ENCODE results near the gene MYOM1.
A peak's percentile ranks its signal among the peaks of the same experiment; 100 is the strongest.

The MYOM1 gene

DNA sequence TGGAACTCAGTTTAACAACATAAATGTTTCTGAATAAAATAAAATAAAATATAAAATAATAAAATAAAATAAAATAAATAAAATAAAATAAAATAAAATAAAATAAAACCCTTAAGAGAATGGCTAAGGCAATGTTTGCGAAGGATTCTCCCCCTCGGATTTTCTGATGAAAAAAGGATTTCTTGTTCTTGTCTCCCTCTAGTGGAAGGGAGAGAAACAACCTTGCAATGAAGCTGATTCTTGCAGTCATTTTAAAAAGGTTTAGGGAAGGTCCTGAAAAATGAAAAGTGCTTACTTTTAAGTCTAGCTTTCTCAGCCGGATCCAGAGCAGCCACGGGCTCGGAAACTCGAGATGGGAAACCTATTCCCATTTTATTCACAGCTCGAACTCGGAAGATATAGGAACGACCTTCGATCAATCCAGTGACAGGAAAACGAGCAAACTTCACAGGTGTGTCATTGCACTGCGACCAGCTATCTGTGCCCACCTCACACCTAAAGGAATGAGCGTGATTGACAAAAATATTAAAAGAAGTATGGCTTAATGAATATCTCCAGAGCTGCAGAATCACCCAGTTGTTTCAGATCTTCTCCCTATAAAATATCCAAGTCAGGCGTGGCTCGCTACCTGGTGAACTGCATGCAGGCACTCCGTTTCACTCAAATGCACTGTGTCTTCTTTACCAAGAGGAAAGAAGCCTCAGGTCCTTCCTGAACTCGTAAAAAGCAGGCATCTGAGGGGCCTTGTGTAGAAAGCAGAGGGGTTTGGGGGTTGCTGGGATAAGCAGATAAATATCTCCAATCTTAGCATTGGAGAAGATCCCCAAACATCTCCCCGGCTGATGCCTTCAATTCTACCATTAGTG lies 68.1 kb downstream of the MYOM1 start:
- TF ChIP-seq, protein P1, sequence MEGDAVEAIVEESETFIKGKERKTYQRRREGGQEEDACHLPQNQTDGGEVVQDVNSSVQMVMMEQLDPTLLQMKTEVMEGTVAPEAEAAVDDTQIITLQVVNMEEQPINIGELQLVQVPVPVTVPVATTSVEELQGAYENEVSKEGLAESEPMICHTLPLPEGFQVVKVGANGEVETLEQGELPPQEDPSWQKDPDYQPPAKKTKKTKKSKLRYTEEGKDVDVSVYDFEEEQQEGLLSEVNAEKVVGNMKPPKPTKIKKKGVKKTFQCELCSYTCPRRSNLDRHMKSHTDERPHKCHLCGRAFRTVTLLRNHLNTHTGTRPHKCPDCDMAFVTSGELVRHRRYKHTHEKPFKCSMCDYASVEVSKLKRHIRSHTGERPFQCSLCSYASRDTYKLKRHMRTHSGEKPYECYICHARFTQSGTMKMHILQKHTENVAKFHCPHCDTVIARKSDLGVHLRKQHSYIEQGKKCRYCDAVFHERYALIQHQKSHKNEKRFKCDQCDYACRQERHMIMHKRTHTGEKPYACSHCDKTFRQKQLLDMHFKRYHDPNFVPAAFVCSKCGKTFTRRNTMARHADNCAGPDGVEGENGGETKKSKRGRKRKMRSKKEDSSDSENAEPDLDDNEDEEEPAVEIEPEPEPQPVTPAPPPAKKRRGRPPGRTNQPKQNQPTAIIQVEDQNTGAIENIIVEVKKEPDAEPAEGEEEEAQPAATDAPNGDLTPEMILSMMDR (IDR thresholded peaks at IDR 0.05; ENCODE audit: low read depth, low read length, missing control alignments), result peak; percentile 66
- DNase-seq (ENCODE audit: low read depth), result no peak
- H3K4me3 ChIP-seq (ENCODE audit: low read depth, low read length), result no peak overlapping the region

DNA sequence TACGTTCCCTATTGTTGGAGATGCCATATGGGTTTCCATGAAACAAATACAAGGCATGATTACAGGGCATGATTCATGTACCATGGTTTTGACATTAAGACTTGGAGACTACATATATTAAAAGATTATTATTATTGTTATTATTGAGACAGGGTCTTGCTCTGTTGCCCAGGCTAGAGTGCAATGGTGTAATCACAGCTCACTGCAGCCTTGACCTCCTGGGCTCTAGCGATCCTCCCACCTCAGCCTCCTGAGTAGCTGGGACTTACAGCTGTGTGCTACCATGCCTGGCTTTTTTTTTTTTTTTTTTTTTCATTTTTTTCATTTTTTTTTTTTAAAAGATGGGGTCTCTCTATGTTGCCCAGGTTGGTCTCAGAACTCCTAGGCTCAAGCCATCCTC lies 69.1 kb downstream of the MYOM1 start:
- H3K4me3 ChIP-seq (ENCODE audit: low read depth, low read length), result no peak overlapping the region
- TF ChIP-seq, protein P1 (IDR thresholded peaks at IDR 0.05; ENCODE audit: low read depth, low read length, missing control alignments), result no peak

GRCh38 chr18:3150274-3150673 lies 69.5 kb downstream of the MYOM1 start:
- no peak for DNase-seq (ENCODE audit: low read depth)
- TF ChIP-seq, protein P1 (IDR thresholded peaks at IDR 0.05; ENCODE audit: low read depth, low read length, missing control alignments), result no peak
- no peak overlapping the region for H3K4me3 ChIP-seq (ENCODE audit: low read depth, low read length)

More for the DNA sequence above, 69.1 kb downstream of the MYOM1 start:
- no peak for DNase-seq (ENCODE audit: low read depth)

DNA sequence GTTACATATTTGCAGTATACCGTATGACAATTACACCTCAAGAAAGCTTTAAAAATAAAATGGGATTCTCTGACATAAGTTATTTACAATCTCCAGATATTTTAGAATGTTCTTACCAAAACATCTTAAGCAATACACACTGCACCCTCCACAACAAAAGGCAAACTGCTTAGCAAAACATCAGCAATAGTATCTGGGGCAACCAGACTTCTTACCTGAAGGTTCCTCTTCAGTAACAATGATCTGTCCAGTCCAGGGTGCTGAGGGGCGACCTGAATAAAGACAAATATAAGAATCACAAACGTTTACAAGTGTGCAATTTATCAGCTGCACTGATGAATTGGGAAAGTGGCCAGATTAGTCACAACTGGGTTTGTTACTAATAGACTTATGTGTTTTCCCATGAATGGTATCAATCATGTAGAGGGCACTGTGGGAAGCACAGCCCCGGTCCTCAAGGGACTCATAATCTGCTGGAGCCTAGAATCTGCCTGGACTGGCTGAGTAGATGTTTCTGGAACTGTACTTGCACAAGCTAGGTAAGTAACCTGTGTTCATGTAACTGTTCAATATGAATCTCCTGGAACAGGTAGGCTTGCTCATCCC lies 70.7 kb downstream of the MYOM1 start:
- TF ChIP-seq, protein P1 (IDR thresholded peaks at IDR 0.05; ENCODE audit: low read depth, low read length, missing control alignments), result no peak
- no peak overlapping the region for H3K4me3 ChIP-seq (ENCODE audit: low read depth, low read length)
- no peak for DNase-seq (ENCODE audit: low read depth)

DNA sequence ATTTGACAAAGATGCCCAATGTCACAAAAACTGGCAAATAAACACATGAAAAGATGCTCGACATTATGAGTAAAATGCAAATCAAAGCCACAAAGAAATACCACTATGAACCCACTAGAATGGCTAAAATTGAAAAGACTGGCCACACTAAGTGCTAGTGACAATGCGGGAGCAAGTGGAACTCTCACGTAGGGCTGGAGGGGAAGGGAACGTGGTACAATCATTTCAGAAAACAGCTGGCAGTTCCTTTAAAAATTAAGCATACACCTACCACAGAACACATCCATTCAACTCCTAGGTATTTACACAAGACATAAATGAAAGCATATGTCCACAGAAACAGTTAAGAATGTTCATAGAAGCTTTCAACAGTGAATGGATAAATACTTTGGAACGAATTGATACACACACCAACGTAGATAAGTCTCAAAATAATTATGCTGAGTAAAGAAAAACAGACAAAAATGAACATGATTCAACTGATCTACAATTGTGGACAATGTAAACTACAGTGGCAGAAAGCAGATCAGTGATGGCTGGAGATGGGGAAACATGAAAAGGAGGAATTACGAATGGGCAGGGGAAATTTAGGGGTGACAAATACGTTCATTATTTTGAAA lies 71.7 kb downstream of the MYOM1 start:
- TF ChIP-seq, protein P1 (IDR thresholded peaks at IDR 0.05; ENCODE audit: low read depth, low read length, missing control alignments), result no peak
- no peak for DNase-seq (ENCODE audit: low read depth)
- no peak overlapping the region for H3K4me3 ChIP-seq (ENCODE audit: low read depth, low read length)

GRCh38 chr18:3140986-3141639 lies 78.7 kb downstream of the MYOM1 start:
- no peak for DNase-seq (ENCODE audit: low read depth)
- H3K4me3 ChIP-seq (ENCODE audit: low read depth, low read length), result no peak overlapping the region
- TF ChIP-seq, protein P1 (IDR thresholded peaks at IDR 0.05; ENCODE audit: low read depth, low read length, missing control alignments), result no peak
